ENCODE results near the gene BCKDHA.

BCKDHA gene

DNA sequence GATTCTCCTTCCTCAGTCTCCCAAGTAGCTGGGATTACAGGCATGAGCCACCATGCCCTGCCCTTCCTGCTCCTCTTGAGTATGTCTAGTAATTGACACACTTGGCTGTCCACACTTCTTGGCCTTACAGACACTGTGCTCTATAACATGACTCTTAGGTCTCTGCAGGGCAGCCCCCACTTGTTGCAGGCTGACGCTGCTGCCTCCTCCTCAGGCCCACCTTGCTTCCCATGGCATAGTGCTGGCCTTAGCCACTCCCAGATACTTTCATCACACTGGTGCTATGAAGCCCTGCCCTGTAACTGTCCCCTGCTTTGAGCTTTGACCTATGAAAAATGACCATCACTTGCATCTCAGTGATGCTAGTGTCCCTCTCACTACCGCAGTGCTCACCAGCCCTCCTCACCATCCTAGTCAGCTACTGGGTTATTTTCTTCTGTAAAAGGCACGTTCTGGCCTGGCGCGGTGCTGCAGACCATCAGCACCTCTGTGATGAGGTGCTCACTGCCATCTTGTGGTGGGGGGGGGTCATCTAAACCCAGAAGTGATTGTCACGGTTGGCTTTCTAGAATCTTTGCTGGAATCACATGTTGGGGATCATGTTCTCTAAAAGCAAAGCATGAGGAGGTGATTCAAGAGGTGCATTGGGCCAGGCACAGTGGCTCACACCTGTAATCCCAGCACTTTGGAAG, 55.1 kb downstream of the BCKDHA start:
- no peaks in the 10 kb centered on the region for H3K36me3 ChIP-seq (replicated peaks in 1 of 2; ENCODE audit: control insufficient read depth in 2 of 2, insufficient read depth in 2 of 2, low read length in 2 of 2)
- no peak overlapping the region for H3K27ac ChIP-seq (replicated peaks; ENCODE audit: low read length)
- no peak overlapping the region for H2BK12ac ChIP-seq (ENCODE audit: low read length)
- peaks cover 0 to 8% (median 0%) of the 10 kb centered on the region in 3 experiments for H3K27me3 ChIP-seq (ENCODE audit: control insufficient read depth in 3 of 3, insufficient read depth in 3 of 3, low read depth in 1 of 3, low read length in 3 of 3)
- H3K9me3 ChIP-seq (replicated peaks in 1 of 2; ENCODE audit: control insufficient read depth in 2 of 2, insufficient read depth in 1 of 2, low read depth in 1 of 2, low read length in 2 of 2) = peaks cover 0 to 2% of the 10 kb centered on the region in 2 donors
- no peak overlapping the region for H2AK5ac ChIP-seq (ENCODE audit: low read depth, low read length)
- no peak for DNase-seq (ENCODE audit: low spot score)
- no peak overlapping the region for H2BK5ac ChIP-seq (ENCODE audit: low read length)
- H3K9ac ChIP-seq (ENCODE audit: low read depth, low read length, poor library complexity) = no peak overlapping the region
- H3K18ac ChIP-seq (ENCODE audit: low read length) = no peak overlapping the region
- no peak overlapping the region for H2BK15ac ChIP-seq (ENCODE audit: low read length)
- no peak overlapping the region for H3K14ac ChIP-seq (ENCODE audit: low read length)
- no peaks in the 10 kb centered on the region for H3K4me1 ChIP-seq (ENCODE audit: control insufficient read depth in 2 of 2, insufficient read depth in 1 of 2, low read depth in 1 of 2, low read length in 2 of 2)
- H3K4me3 ChIP-seq (ENCODE audit: low read length in 2 of 2) = peak overlapping the region in 1 of 2 donors; percentile 38
- H2AFZ ChIP-seq (ENCODE audit: low read length) = no peak overlapping the region
- H3K4me2 ChIP-seq (ENCODE audit: insufficient read depth, low read length, poor library complexity, severe bottlenecking) = no peak overlapping the region
- WGBS, 2 donors (ENCODE audit: extremely low coverage in 2 of 2, insufficient read length in 2 of 2, insufficient replicate concordance in 1 of 2) = no CpG with 5 or more reads among the region's 6 CpGs
- no peak overlapping the region for H2BK120ac ChIP-seq (ENCODE audit: low read depth, low read length)
- no peaks in the 10 kb centered on the region for H3K79me1 ChIP-seq (ENCODE audit: low read depth, low read length)
- H4K8ac ChIP-seq (ENCODE audit: low read depth, low read length) = no peak overlapping the region
- H4K91ac ChIP-seq (ENCODE audit: low read depth, low read length, poor library complexity) = no peak overlapping the region
- H3K4ac ChIP-seq (ENCODE audit: low read length) = no peak overlapping the region
- H3K23ac ChIP-seq (ENCODE audit: low read depth, low read length, poor library complexity) = no peak overlapping the region

DNA sequence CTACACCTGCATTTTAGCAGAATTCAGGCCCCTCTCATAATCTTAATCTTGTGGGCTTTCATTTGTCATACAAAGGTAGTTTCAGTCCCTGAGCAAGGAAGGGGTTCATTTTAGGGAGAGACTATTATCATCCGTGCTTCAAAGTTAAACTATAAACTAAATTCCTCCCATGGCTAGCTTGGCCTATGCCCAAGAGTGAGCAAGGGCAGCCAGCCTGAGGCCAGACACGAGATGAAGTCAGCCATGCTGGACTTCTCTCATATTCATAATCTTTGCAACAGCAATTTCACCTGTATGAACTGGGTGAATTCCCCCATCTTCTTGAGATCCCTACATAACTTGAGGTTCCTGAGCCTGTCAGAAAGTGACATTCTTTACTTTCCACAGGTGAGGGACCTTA, 58.3 kb downstream of the BCKDHA start:
- DNase-seq (ENCODE audit: low spot score) = no peak
- Histone ChIP-seq H2BK120ac (ENCODE audit: low read depth, low read length) (no peak overlapping the region), H3K9ac (ENCODE audit: low read depth, low read length, poor library complexity) (no peak overlapping the region), H3K27me3 (ENCODE audit: control insufficient read depth in 3 of 3, insufficient read depth in 3 of 3, low read depth in 1 of 3, low read length in 3 of 3) (peaks cover 0 to 20% (median 0%) of the 10 kb centered on the region in 3 experiments), H2AK5ac (ENCODE audit: low read depth, low read length) (no peak overlapping the region), H2BK12ac (ENCODE audit: low read length) (no peak overlapping the region), H3K4me3 (ENCODE audit: low read length in 2 of 2) (no peak overlapping the region), H4K8ac (ENCODE audit: low read depth, low read length) (no peak overlapping the region), H3K9me3 (replicated peaks in 1 of 2; ENCODE audit: control insufficient read depth in 2 of 2, insufficient read depth in 1 of 2, low read depth in 1 of 2, low read length in 2 of 2) (peaks cover 0 to 2% of the 10 kb centered on the region in 2 donors), H2AFZ (ENCODE audit: low read length) (no peak overlapping the region), H3K18ac (ENCODE audit: low read length) (no peak overlapping the region), H2BK5ac (ENCODE audit: low read length) (no peak overlapping the region), H3K79me1 (ENCODE audit: low read depth, low read length) (no peaks in the 10 kb centered on the region), H3K36me3 (replicated peaks in 1 of 2; ENCODE audit: control insufficient read depth in 2 of 2, insufficient read depth in 2 of 2, low read length in 2 of 2) (no peaks in the 10 kb centered on the region), H3K4me1 (ENCODE audit: control insufficient read depth in 2 of 2, insufficient read depth in 1 of 2, low read depth in 1 of 2, low read length in 2 of 2) (no peaks in the 10 kb centered on the region), H2BK15ac (ENCODE audit: low read length) (no peak overlapping the region), H3K4ac (ENCODE audit: low read length) (no peak overlapping the region), H3K27ac (replicated peaks; ENCODE audit: low read length) (no peak overlapping the region), H3K4me2 (ENCODE audit: insufficient read depth, low read length, poor library complexity, severe bottlenecking) (no peak overlapping the region), H3K23ac (ENCODE audit: low read depth, low read length, poor library complexity) (no peak overlapping the region), H3K14ac (ENCODE audit: low read length) (no peak overlapping the region), H4K91ac (ENCODE audit: low read depth, low read length, poor library complexity) (no peak overlapping the region)
- no CpG with 5 or more reads among the region's 2 CpGs for WGBS, 2 donors (ENCODE audit: extremely low coverage in 2 of 2, insufficient read length in 2 of 2, insufficient replicate concordance in 1 of 2)

DNA sequence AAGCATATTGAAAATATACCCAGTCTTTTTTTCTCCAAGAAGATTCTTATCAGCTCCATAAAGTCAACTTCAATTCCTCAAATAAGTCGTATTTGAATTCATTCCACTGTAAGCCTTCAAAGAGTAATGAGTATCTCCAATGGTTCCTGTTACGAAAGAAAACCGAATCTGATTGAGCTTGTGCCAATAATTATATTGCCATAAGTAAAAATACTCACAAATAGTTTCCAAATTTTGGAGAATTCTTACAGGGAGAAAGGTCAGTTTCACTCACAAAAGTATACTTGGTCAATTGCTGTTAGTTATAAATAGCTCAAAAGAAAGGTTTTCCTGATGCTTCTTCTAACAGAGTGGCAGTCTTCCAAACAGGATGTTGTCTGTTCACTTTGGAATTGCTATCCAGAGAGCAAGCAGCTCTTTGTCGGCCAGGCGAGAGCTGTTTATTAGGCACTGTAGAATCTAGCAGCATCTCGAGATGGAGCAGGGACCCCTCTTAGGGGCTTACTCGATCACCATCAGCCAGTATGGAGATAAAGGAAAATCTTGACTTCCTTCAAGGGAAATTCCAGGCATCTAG, 58.8 kb downstream of the BCKDHA start:
- Histone ChIP-seq H3K9me3 (replicated peaks in 1 of 2; ENCODE audit: control insufficient read depth in 2 of 2, insufficient read depth in 1 of 2, low read depth in 1 of 2, low read length in 2 of 2) (peaks cover 0 to 2% of the 10 kb centered on the region in 2 donors), H3K27me3 (ENCODE audit: control insufficient read depth in 3 of 3, insufficient read depth in 3 of 3, low read depth in 1 of 3, low read length in 3 of 3) (peaks cover 0 to 23% (median 0%) of the 10 kb centered on the region in 3 experiments), H3K4ac (ENCODE audit: low read length) (no peak overlapping the region), H2BK5ac (ENCODE audit: low read length) (no peak overlapping the region), H4K91ac (ENCODE audit: low read depth, low read length, poor library complexity) (no peak overlapping the region), H3K79me1 (ENCODE audit: low read depth, low read length) (no peaks in the 10 kb centered on the region), H2BK15ac (ENCODE audit: low read length) (no peak overlapping the region), H3K36me3 (replicated peaks in 1 of 2; ENCODE audit: control insufficient read depth in 2 of 2, insufficient read depth in 2 of 2, low read length in 2 of 2) (no peaks in the 10 kb centered on the region), H3K4me3 (ENCODE audit: low read length in 2 of 2) (no peak overlapping the region), H4K8ac (ENCODE audit: low read depth, low read length) (no peak overlapping the region), H3K14ac (ENCODE audit: low read length) (no peak overlapping the region), H3K4me2 (ENCODE audit: insufficient read depth, low read length, poor library complexity, severe bottlenecking) (no peak overlapping the region), H2BK120ac (ENCODE audit: low read depth, low read length) (no peak overlapping the region), H2AK5ac (ENCODE audit: low read depth, low read length) (no peak overlapping the region), H3K4me1 (ENCODE audit: control insufficient read depth in 2 of 2, insufficient read depth in 1 of 2, low read depth in 1 of 2, low read length in 2 of 2) (no peaks in the 10 kb centered on the region), H3K23ac (ENCODE audit: low read depth, low read length, poor library complexity) (no peak overlapping the region), H3K18ac (ENCODE audit: low read length) (no peak overlapping the region), H2BK12ac (ENCODE audit: low read length) (no peak overlapping the region), H3K27ac (replicated peaks; ENCODE audit: low read length) (no peak overlapping the region), H3K9ac (ENCODE audit: low read depth, low read length, poor library complexity) (no peak overlapping the region), H2AFZ (ENCODE audit: low read length) (no peak overlapping the region)
- WGBS, 2 donors (ENCODE audit: extremely low coverage in 2 of 2, insufficient read length in 2 of 2, insufficient replicate concordance in 1 of 2) = no CpG with 5 or more reads among the region's 7 CpGs
- DNase-seq (ENCODE audit: low spot score) = no peak

- WGBS, 2 donors (ENCODE audit: extremely low coverage in 2 of 2, insufficient read length in 2 of 2, insufficient replicate concordance in 1 of 2) = no CpG with 5 or more reads among the region's 1 CpG
- Histone ChIP-seq H3K9ac (ENCODE audit: low read depth, low read length, poor library complexity) (no peak overlapping the region), H3K18ac (ENCODE audit: low read length) (no peak overlapping the region), H3K27me3 (ENCODE audit: control insufficient read depth in 3 of 3, insufficient read depth in 3 of 3, low read depth in 1 of 3, low read length in 3 of 3) (peaks cover 0 to 28% (median 0%) of the 10 kb centered on the region in 3 experiments), H3K36me3 (replicated peaks in 1 of 2; ENCODE audit: control insufficient read depth in 2 of 2, insufficient read depth in 2 of 2, low read length in 2 of 2) (no peaks in the 10 kb centered on the region), H3K27ac (replicated peaks; ENCODE audit: low read length) (no peak overlapping the region), H4K91ac (ENCODE audit: low read depth, low read length, poor library complexity) (no peak overlapping the region), H3K79me1 (ENCODE audit: low read depth, low read length) (no peaks in the 10 kb centered on the region), H3K9me3 (replicated peaks in 1 of 2; ENCODE audit: control insufficient read depth in 2 of 2, insufficient read depth in 1 of 2, low read depth in 1 of 2, low read length in 2 of 2) (peaks cover 0 to 2% of the 10 kb centered on the region in 2 donors), H3K4me3 (ENCODE audit: low read length in 2 of 2) (no peak overlapping the region), H2BK5ac (ENCODE audit: low read length) (no peak overlapping the region), H2BK15ac (ENCODE audit: low read length) (no peak overlapping the region), H3K4me2 (ENCODE audit: insufficient read depth, low read length, poor library complexity, severe bottlenecking) (no peak overlapping the region), H3K23ac (ENCODE audit: low read depth, low read length, poor library complexity) (no peak overlapping the region), H2BK12ac (ENCODE audit: low read length) (no peak overlapping the region), H4K8ac (ENCODE audit: low read depth, low read length) (no peak overlapping the region), H3K4ac (ENCODE audit: low read length) (no peak overlapping the region), H2AK5ac (ENCODE audit: low read depth, low read length) (no peak overlapping the region), H2AFZ (ENCODE audit: low read length) (no peak overlapping the region), H2BK120ac (ENCODE audit: low read depth, low read length) (no peak overlapping the region), H3K4me1 (ENCODE audit: control insufficient read depth in 2 of 2, insufficient read depth in 1 of 2, low read depth in 1 of 2, low read length in 2 of 2) (no peaks in the 10 kb centered on the region), H3K14ac (ENCODE audit: low read length) (no peak overlapping the region)
- no peak for DNase-seq (ENCODE audit: low spot score)
These were observed 59.6 kb downstream of the BCKDHA start for GRCh38 chr19:41457241-41457640.
